GM19351 (cell line): ENCODE data around the gene PLA2G5.

ENCODE experiments used
- ATAC-seq: cut with Tn5 transposase; IDR thresholded peaks from one replicate; pipeline ENCODE4 v1.9.1; 2021; ENCODE audit warnings: mild to moderate bottlenecking, moderate library complexity; ENCODE audit not compliant: unreplicated experiment

Gene PLA2G5

DNA sequence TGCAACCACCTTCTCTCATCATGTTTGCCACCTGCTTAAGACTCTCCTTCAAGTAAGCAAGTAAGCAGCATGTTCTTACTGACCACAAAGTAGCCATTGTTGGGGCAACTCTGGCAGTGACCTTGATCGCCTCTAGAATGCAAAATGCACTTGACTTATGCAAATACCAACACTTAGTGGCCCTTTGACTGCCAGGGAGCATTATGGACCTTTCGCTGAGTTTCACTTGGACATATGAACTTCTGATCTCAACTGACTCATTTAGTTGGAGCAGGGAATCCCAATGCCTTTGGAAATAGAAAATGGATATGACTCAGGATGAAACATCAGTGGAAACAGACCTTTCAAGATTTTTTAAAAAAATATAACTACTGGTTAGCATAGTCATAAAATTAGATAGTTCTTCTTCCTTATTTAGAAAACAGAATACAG is 6.1 kb upstream of the PLA2G5 start:
- ATAC-seq = no peak

DNA sequence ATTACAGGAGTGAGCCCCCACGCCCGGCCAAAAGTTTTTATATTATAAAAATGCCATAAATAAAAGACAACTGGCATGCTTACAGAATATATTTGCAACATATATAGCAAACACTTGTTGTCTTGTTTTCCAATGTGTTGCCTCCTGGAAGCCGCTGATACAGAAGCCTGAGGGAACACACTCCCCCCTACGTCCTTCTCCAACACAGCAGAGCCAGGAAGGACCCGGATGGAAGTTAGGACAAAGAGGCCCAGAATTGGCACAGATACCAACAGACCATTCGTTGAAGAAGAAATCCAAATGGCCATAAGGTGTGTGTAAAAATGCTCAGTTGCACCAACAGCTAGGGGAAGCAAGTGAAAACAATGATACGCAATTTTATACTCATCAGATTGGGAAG is 1.3 kb upstream of the PLA2G5 start:
- ATAC-seq = no peak

DNA sequence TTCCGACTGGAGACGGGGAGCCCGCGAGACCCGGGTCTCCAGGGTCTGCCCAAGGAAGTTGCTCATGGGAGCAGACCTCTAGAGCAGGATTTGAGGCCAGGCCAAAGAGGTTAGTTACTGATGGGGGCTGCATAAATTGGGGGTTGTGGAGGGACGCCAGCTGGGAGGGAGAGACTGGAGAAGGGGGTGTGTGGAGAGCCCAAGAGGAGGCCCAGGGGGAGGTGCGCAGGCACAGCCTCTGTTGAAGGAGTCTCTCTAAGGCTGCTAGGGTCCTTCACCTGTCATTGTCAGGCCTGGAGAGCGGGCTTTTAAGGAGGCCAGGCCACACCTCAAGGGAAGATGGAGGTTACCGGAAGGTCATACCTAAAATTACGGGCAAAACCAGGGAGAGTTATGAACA is 363 bp downstream of the PLA2G5 start:
- ATAC-seq = no peak

DNA sequence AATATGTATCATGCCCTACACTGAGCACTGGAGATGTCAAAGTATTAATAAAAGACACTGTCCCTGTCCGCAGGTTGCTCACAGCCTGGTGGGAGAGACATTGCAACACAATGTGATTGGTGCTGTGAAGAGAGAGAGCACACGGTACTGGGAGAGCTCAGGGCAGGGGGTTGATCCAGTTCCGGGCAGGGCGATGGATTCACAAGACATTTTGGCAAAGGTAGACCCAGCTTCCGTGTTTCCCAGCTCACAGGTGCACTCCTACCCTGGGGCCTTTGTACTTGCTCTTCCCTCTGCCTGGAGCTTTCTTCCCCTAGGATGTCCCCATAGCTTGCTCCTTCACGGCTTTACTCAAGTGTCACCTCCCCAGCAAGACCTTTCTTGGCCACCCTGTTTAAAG is 1.4 kb downstream of the PLA2G5 start:
- no peak for ATAC-seq

DNA sequence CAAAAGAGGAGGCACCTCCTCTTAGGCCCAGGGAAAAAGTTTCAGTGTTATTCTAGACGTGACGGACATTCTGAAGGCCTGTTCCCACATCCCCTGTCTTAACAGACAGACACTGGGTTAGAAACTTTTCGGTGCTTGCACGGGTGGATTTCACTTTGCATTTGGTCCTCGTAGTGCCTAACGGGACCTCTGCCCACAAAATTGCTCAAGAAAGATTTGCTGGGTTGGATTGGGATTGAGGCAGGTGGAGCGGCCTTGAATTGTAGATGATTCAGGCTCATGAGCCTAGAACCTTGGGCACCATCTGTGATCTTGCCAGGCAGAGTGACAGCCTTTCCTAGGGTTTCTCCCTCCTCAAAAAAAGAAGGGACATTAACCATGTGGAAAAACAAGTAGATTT is 2.8 kb downstream of the PLA2G5 start:
- ATAC-seq = no peak

DNA sequence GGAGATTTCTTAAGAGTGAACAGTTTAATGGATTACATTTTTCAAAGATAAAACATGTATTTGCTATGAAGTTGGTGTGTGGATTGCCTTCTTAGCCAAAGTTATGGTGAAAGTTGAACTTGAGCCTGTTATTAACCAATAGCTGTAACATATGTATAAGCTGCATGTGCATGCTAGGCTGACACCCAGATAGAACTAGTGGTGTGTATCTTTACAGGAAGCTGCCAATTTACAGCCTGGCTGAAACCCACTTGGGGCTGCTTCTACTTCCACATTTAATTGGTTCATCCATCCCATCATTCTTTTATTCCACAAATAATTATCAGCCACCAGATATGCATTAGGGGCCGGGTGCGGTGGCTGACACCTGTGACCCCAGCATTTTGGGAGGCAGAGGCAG is 3.3 kb downstream of the PLA2G5 start:
- ATAC-seq = no peak

DNA sequence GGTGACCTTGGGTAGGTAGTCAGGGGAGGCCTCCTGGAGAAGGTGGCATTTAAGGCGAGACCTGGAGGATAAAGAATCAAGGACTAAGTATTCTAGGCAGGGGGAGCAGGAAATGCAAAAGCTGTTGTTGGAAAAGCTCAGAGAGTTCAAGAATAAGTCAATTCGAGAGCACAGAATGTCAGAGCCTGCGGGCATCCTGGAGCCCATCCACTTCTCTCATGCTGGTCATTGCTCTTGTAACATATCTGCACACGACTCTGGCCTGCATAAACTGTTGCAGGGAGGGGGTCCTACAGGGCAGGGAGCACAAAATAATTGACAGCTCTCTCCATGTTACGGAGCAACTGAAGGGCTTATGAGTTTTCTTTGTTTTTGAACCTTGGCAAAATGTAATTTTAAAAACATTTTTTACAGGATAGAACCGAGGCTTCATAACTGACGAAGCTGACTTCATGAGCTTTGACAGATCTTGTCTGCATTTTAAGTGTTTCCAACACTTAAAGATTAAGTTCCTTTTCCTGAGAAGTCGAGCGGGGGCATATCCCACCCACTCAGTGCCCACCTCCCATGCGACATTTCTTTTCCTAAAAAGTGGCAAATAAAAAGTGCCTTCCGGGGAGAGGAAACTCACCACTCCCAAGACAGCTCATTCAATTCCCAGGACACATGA is 4.2 kb downstream of the PLA2G5 start:
- no peak for ATAC-seq

DNA sequence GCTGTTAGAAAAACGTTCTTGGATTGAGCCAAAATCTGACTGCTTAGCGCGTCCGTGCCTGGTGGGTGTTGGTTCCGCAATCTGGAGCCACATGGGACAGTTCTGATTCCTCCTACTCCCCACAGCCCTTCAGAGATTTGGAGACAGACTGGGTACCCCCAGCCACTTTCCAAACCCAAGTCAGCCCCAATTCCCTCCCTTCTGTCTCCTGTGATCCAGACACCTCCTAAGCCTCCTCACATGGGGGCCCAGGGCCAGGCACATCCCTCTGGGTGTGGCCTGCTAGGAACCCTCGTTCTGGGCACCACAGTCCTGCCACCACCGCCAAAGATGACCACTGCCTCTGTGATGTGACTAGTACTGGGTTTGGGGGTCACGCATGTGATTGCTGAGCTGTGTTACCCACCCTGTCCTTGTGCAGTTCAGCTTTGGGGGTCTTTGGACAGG is 4.8 kb downstream of the PLA2G5 start:
- no peak for ATAC-seq

DNA sequence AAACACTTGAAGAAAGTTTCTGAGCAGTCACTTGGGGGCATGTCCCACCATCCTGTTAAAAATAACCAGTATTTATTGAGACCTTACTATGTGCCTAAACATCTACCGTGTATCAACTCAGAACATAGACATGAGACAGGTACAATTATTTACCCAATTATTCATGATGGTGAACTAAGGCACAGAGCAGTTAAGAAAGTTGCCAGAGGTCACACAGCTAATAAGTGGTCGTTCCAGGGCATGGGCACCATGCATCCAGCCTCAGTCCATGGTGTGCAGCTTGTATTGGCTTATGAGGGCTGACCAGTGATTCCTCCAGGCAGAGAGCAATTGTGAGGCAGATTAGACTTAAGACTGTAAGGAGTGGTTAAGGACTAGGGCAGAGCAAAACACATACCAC is 5.4 kb downstream of the PLA2G5 start:
- no peak for ATAC-seq

DNA sequence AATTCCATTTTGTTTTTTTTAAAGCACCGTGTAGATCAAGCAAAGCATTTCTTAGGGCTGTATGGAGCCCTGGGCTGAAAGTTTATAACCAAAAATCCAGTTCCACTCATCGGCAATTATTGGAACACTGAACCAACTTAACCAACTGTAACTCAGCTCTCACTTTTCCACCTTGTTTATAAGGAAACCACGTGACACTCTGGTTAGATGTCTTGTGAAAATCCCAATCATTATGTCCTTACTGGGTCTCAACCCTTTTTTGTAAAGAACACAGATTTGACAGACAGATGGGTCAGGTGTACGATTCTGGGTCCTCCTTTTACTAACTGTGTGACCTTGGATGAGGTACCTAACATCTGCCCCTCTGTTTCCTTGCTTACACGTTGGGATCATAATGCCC is 6.2 kb downstream of the PLA2G5 start:
- ATAC-seq = no peak

DNA sequence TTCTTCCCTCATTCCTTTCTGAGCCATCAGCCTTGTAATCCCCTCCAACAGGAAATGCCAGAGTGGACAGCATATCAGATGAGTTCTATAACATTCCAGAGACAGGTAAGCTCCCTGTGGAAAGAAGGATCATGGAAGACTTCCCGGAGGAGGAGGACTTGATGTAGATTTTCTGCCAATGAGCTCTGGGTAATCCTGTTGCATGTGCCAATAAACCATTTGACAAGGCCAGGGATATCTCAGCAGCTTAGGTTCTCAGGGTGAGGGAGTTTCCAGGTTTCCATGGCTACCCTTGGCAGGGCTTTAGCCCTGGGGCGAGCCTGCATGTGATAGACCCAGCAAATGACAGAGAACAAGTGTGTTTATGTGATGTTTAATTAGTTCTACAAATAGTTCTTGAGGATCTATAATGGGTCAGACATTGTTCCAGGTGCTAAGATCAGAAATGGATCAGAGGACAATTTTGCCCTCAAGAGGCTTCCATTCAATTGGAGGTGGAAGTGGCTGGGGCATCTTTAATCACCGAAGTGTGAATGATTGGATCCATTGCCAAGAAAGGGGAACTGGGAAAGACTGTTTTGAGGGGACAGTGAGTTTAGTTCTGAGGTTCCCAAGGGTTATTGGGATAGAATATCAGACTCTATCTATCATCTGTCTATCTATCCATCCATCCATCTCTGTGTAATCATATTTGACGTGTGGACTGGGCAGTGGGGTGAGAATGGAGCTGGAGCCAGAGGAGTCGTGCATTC is 6.9 kb downstream of the PLA2G5 start:
- no peak for ATAC-seq

DNA sequence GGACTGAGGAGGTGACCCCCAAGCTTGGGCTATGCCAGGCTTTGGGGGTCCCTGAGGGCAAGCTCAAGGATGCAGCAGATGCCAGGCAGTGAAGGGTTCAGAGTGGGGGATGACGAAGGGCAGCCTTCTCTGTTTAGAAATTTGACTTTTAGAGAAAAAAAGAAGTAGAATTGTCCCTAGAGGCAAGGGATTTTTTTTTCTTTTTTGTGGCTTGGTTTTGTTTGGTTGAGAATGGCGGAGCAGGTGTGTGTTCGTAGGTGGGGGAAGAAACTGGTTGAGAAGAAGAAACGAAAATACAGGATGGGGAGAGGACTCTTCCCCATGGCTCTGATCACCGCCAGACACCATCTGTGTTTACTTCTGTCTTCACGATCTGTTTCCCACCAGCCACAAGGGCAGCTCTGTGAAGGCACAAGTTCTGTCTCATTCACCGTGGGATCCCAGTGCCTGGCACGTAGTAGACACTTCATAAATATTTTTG is 8.2 kb downstream of the PLA2G5 start:
- no peak for ATAC-seq

DNA sequence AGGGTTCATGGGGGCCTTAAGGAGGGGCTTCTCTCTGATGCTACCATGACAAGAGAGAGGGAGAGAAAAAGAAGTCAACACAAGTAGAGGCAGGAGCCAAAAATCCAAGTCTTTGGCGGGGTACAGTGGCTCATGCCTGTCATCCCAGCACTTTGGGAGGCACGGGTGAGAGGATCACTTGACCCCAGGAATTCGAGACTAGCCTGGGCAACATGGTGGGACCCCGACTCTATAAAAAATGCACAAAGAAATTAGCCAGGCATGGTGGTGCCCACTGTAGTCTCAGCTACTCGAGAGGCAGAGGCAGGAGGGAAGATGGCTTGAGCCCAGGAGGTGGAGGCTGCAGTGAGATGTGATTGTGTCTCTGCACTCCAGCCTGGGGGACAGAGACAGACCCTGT is 8.7 kb downstream of the PLA2G5 start:
- no peak for ATAC-seq

DNA sequence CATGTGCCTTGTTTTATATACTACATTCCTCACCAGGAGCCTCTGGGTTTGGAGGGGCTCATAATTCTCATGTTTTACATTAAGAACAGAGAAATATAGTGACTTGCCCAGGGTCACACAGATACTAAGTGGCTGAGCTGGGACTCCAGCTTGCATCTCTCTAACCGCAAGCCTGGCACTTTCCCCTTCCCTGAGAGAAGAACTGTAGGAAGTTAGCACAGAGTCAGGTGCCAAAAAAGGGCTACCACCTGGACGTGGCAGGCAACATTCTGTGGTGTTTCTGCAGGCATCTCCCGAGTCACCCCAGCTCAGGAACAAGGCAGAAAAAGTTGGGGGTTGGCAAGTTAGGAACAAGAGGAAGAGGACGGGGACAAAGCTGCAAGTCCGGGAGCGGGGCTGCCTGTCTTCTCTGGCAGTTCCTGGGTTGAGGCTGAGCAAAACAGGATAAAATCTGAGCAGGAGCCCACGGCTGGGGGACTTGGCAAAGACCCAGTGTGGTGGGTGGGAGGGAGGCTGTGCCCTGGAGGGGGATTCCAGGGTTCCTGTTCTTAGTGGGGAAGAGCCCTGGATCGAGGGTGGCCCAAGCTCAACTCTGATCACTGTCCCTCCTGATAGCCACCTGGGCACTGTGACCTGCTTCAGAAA is 9.8 kb downstream of the PLA2G5 start:
- no peak for ATAC-seq

DNA sequence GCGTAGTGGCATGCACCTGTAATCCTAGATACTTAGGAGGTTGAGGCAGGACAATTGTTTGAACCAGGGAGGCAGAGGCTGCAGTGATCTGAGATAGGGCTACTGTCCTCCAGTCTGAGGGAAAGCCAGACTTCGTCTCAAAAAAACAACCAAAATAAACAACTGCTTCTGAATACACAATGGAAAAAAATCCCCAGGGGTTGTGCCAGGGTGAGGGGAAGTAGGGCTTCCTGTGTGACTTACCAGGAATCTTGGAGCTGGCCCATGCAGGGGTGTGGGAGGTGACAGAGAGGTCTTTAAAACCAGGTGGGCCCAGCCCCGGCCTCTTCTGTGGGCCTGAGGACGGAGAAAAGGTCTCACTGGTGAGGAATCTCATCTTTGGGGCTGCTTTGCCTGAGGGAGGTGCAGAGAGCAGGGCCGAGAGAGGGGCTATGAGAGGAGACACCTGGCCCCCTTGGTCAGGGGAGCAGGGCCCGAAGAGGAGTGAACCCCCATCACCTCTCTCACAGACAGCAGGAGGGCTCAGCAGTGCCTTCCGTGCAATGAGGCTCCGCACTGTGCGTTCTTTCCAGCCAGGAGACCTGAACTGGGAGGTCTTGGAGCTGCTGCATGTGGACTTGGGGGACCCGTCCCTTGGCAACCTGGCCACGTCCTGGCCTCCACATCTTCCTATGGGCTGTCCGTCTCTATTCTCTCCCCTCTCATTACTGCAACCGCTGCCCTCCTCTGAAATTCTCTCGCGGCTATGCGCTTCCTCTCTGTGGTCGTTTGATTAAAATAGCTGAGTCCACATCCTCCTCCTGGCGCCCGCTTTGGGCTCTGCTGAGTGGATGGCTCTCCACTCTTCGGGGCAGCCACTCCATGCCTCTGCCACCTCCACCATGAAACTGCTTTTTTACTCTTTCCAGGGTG is 10.7 kb downstream of the PLA2G5 start:
- ATAC-seq = peak; percentile 54

DNA sequence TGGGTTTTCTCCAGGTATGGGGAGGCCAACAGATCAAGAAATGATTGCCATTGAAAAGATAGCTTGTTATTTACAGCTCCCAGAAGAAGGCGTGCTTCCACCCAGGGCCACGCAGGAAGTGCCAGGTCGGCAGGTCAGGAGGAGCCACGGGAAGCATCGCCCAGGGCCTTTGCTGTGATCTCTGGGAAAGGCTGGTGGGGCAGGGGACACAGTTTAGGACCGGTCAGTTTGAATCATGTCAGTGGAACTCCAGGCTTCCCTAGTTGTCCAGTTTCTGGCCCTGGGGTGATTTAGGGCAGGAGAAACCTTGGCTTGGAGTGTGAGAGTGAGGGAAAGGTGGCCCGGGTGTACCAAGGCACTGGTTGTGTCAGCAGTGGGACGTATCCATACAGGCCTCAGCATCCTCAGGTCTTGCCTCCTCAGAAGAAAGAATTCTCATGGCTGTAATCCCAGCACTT is 11.4 kb downstream of the PLA2G5 start:
- no peak for ATAC-seq

DNA sequence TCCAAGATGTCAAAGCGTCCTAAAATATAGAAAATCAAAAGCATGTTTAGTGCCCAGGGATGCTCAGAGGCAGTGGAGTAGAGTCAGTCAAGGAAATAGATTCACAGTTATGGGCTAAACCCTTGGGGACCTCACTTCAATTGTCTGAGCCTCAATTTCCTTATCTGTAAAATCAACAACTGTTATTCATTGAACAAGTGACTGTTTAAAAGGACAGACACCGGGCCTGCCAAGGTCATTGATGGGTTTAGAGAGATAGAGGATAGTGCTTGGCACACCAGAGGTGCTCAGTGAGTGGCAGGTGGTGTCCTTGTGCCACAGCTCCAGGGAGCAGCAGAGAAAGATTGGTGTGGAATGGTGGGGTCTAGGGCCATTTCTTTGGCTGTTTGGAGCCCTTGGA is 12.8 kb downstream of the PLA2G5 start:
- no peak for ATAC-seq

DNA sequence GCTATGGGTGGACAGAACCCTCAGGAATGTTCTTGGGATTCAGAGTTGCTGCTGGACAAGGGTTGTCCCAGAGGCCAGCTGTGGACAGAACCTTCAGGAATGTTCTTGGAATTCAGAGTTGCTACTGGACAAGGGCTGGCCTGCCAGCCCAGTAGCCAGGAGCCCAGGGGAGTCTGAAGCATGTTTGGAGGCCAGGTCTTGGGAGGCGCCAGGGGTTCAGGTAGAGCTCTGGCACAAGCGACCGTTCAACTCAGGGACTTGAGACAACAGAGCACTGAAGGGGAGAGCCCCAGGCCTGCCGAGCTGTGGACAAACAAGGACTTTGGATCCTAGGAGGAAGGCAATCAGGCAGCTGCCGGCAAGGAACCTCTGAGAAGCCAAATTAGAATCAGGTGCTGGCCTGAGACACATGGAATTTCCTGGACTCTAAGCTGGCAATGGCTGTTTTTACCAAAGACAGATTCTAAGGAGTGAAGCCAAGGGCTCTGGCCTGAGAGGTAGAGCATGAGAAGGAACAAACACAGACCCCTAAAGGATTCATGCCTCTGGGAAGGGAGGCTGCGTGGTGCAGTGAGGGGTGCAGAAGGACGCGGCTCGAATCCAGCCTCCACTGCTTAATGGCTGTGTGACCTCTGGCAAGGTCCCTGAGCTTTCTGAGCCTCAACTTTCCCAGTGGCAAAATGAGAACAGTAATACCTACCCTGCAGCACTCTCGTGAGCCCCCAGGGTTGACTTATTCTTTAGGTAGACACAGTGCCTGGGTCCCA is 13.4 kb downstream of the PLA2G5 start:
- ATAC-seq = no peak

DNA sequence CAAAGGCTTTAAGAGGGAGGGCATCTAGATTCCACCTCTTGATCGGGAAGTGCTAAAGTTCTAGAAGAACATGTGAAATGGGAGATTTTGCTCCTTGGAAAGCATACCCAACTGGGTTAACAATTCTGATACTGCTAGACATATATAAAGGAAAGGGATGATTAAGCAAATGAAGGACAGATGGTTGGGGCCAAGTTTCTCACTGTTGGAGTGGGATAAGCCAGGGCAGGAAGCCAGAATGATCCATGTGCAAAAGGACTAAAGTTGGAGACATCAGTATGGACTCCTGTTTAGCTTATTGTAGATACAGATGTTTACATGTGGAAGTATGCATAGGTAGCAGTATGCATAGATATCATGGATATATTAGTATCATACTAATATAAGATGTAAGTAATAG is 16.8 kb downstream of the PLA2G5 start:
- no peak for ATAC-seq

DNA sequence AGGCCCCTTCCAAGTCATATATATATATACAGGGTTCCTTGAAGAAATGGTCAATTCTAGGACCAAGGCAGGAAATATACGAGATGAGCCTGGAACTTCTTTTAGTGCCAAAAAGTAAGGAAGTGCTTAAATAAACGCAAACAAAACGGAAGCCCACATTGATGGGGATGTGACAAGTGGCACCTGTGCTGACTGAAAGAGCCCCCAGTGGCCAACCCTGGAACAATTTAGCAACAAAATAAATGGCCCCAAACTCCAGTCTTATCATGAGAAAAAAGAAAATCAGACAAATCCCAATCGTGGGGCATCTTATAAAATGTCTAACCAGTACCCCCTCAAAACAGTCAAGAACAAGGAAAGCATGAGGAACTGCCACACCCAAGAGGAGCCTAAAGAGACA is 17.7 kb downstream of the PLA2G5 start:
- ATAC-seq = no peak
